Endodermal cell (in vitro differentiated cells): ENCODE data around the gene MRAS. TPM values are rescaled to one million over a fixed set of nuclear protein-coding genes. Genes with fewer than 3 reads are reported as not detected.

Experiments
- DNase-seq: peaks from one replicate; pipeline ENCODE4 v3.0.0-alpha.2; 2017
- H3K27ac ChIP-seq: 2 replicates; pipeline ENCODE4 v1.5.1; 2013; ENCODE audit warnings: mild to moderate bottlenecking, low read depth, low read length, moderate library complexity
- H3K27me3 ChIP-seq: 2 replicates; pipeline ENCODE4 v1.6.1; 2013; ENCODE audit warnings: mild to moderate bottlenecking, low read length, moderate library complexity; ENCODE audit not compliant: insufficient read depth, control insufficient read depth, poor library complexity, severe bottlenecking
- H3K36me3 ChIP-seq: 2 replicates; pipeline ENCODE4 v1.7.0; 2013; ENCODE audit warnings: mild to moderate bottlenecking, low read length, moderate library complexity; ENCODE audit not compliant: control insufficient read depth, insufficient read depth
- H3K4me1 ChIP-seq: one replicate; pipeline ENCODE4 v1.7.0; 2013; ENCODE audit warnings: low read length; ENCODE audit not compliant: control insufficient read depth, insufficient read depth
- H3K4me3 ChIP-seq: 2 replicates; pipeline ENCODE4 v1.5.1; 2013; ENCODE audit warnings: mild to moderate bottlenecking, low read length, moderate library complexity
- H3K9ac ChIP-seq: 2 replicates; pipeline ENCODE4 v1.6.1; 2013; ENCODE audit warnings: mild to moderate bottlenecking, low read length, moderate library complexity; ENCODE audit not compliant: poor library complexity, severe bottlenecking; ENCODE audit errors: extremely low read depth
- H3K9me3 ChIP-seq: 2 replicates; pipeline ENCODE4 v1.6.1; 2013; ENCODE audit warnings: mild to moderate bottlenecking, low read length, moderate library complexity; ENCODE audit not compliant: control insufficient read depth
- H3K27ac Mint-ChIP-seq: 2 replicates; pipeline ENCODE4 v1.8.0; 2020; ENCODE audit warnings: mixed read lengths
- H3K27me3 Mint-ChIP-seq: 2 replicates; pipeline ENCODE4 v1.8.0; 2021; ENCODE audit warnings: mild to moderate bottlenecking, mixed read lengths; ENCODE audit not compliant: insufficient read depth
- H3K36me3 Mint-ChIP-seq: 2 replicates; pipeline ENCODE4 v1.8.0; 2020; ENCODE audit warnings: low read depth, mixed read lengths
- H3K4me1 Mint-ChIP-seq: 2 replicates; pipeline ENCODE4 v1.8.0; 2020; ENCODE audit warnings: mixed read lengths
- H3K4me3 Mint-ChIP-seq: 2 replicates; pipeline ENCODE4 v1.8.0; 2020; ENCODE audit warnings: mild to moderate bottlenecking, moderate library complexity, mixed read lengths
- H3K9me3 Mint-ChIP-seq: 2 replicates; pipeline ENCODE4 v1.8.0; 2020; ENCODE audit warnings: mild to moderate bottlenecking, mixed read lengths
- WGBS, 2 experiments: methylation state at CpG; one replicate each; pipeline versions ENCODE4 v1.1.5 to v1.1.7; 2013; ENCODE audit warnings: missing lambda C conversion rate in 2 of 2, mixed read lengths in 1 of 2; ENCODE audit not compliant: insufficient coverage in 1 of 2, insufficient read length in 1 of 2; 5-methylcytosine and 5-hydroxymethylcytosine counted together
- total RNA-seq, 2 donors: library from RNA; stranded (reverse); fragmentation: NEBNext Ultra II Directional in 1 of 2; extraction: Animal tissue kit (Norgen Biotek cat#: 25700) in 1 of 2; gene quantifications; 2 replicates in 1 of 2; 3 replicates in 1 of 2; pipeline ENCODE4 v1.2.1, GENCODE V29; 2021
- TF ChIP-seq, protein P1 (sequence below): fragments of 200-600 bp; sonication (generic); conservative IDR thresholded peaks from 2 replicates; pipeline ENCODE4 v1.5.0; 2021; ENCODE audit warnings: antibody characterized with exemption, mild to moderate bottlenecking

Gene MRAS
- total RNA-seq, 2 donors from 2014 or later = 12.8 to 16.1 TPM

DNA sequence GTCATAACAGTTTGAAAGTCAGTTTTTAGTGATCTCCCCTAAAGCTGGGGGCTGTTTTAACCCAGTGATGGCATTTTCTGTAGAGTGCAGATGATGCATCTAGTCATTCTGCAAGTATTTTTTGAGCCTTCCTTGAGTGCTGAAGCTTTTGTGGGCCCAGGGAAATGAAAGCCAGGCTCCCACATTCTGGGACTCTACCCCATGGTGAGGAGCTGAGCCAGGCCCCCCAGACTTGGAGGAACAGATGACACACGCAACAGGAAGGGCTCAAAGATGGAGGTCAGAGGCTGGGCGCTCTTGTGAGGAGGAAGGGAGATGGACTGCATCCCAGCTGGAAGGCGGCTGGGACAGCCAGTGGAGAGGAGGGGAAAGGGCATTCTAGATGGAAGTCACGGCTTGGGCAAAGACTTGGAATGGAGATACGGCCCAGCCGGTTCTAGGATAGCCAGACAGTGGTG, 40.8 kb downstream of the MRAS start:
- Histone ChIP-seq H3K4me1 (no peaks in the 10 kb centered on the region), H3K27ac (no peak overlapping the region), H3K9ac (no peak overlapping the region), H3K27me3 (no peaks in the 10 kb centered on the region), H3K36me3 (no peaks in the 10 kb centered on the region), H3K4me3 (no peak overlapping the region), H3K9me3 (no peaks in the 10 kb centered on the region)
- TF ChIP-seq, protein P1, sequence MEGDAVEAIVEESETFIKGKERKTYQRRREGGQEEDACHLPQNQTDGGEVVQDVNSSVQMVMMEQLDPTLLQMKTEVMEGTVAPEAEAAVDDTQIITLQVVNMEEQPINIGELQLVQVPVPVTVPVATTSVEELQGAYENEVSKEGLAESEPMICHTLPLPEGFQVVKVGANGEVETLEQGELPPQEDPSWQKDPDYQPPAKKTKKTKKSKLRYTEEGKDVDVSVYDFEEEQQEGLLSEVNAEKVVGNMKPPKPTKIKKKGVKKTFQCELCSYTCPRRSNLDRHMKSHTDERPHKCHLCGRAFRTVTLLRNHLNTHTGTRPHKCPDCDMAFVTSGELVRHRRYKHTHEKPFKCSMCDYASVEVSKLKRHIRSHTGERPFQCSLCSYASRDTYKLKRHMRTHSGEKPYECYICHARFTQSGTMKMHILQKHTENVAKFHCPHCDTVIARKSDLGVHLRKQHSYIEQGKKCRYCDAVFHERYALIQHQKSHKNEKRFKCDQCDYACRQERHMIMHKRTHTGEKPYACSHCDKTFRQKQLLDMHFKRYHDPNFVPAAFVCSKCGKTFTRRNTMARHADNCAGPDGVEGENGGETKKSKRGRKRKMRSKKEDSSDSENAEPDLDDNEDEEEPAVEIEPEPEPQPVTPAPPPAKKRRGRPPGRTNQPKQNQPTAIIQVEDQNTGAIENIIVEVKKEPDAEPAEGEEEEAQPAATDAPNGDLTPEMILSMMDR = no peak
- Mint-ChIP-seq H3K27ac (no peak overlapping the region), H3K4me3 (no peak overlapping the region), H3K27me3 (no peaks in the 10 kb centered on the region), H3K4me1 (no peaks in the 10 kb centered on the region), H3K9me3 (no peaks in the 10 kb centered on the region), H3K36me3 (peaks cover 1% of the 10 kb centered on the region)
- 93 to 96% methylated on average over 4 to 6 of the region's 6 CpGs for WGBS, 2 experiments
- no peak for DNase-seq

DNA sequence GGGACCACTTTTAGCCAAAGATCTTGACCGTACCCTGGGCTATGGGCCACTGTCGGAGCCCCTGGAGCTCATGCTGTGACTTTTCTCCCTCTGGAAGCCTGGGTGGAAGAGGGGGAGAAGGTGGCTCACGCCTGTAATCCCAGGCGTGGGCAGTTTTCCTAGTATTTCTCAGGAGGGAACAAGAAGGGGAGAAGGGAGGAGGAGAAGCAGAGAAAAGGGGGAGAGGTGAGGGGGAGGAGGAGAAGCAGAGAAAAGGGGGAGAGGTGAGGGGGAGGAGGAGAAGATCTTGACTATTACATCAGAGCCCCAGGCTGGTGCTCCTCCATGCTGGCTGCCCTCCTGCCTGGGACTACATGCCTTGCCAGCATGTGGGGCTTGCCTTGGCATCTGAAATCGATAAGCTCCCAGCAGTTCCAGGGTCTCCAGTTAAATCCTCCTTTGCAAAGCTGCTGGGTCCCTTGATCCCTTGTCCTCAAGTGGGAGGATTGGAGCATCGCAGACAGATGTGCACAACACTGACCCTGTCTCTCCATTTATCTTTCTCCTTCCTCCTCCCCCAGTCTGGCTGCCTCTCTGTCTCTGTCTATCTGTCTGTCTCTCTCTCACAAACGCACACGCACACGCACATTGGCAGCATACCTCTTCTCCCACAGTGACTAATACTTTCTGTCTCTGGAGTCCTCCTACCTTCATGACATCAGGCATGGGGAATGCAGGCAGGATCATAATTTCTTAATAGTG, 41.6 kb downstream of the MRAS start:
- Histone ChIP-seq H3K27ac (no peak overlapping the region), H3K9me3 (no peaks in the 10 kb centered on the region), H3K4me1 (no peaks in the 10 kb centered on the region), H3K36me3 (no peaks in the 10 kb centered on the region), H3K27me3 (no peaks in the 10 kb centered on the region), H3K4me3 (no peak overlapping the region), H3K9ac (no peak overlapping the region)
- H3K36me3 Mint-ChIP-seq = no peaks in the 10 kb centered on the region
- no peaks in the 10 kb centered on the region for H3K27me3 Mint-ChIP-seq
- WGBS, 2 experiments = 88 to 89% methylated on average over 7 to 9 of the region's 9 CpGs
- H3K9me3 Mint-ChIP-seq = no peaks in the 10 kb centered on the region
- DNase-seq = no peak
- TF ChIP-seq, protein P1 = no peak
- no peaks in the 10 kb centered on the region for H3K4me1 Mint-ChIP-seq
- no peak overlapping the region for H3K27ac Mint-ChIP-seq
- H3K4me3 Mint-ChIP-seq = no peak overlapping the region

DNA sequence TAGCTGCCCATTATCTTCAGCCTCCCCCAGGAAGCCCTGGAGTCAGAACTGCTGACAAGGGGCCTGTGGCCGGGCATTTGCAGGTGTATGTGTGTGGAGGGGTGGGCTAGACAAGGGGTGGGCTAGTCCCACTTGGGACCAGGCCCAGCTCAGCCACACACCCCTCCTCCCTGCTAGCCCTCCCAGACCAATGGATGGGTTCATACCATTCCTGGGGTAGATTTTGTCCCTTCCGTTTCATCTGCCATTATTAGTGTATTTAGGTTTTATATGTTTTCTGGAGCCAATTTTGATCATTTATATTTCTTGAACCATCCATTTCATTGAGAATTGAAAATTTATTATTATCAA, 42.2 kb downstream of the MRAS start:
- H3K4me3 ChIP-seq = no peak overlapping the region
- H3K4me3 Mint-ChIP-seq = no peak overlapping the region
- H3K9me3 Mint-ChIP-seq = no peaks in the 10 kb centered on the region
- H3K4me1 ChIP-seq = no peaks in the 10 kb centered on the region
- no peaks in the 10 kb centered on the region for H3K27me3 ChIP-seq
- 100% methylated on average over 1 of the region's 2 CpGs; no CpG with 5 or more reads in 1 of the 2 experiments for WGBS, 2 experiments
- no peaks in the 10 kb centered on the region for H3K36me3 ChIP-seq
- H3K9me3 ChIP-seq = no peaks in the 10 kb centered on the region
- no peaks in the 10 kb centered on the region for H3K4me1 Mint-ChIP-seq
- no peak overlapping the region for H3K9ac ChIP-seq
- DNase-seq = no peak
- no peak overlapping the region for H3K27ac Mint-ChIP-seq
- no peaks in the 10 kb centered on the region for H3K36me3 Mint-ChIP-seq
- H3K27me3 Mint-ChIP-seq = no peaks in the 10 kb centered on the region
- no peak overlapping the region for H3K27ac ChIP-seq
- TF ChIP-seq, protein P1 = no peak
